Endothelial cell of umbilical vein (primary cell): Measurements from ENCODE around the gene PDGFRA. TPM values are rescaled to one million over a fixed set of nuclear protein-coding genes. Genes with fewer than 3 reads are reported as not detected.

ENCODE experiments used
- BruUV-seq: library from RNA; stranded (reverse); fragments of 400-500 nt; replicated peaks from 2 replicates; lab custom pipeline; 2021; lab: Mats Ljungman, UMichigan
- CTCF ChIA-PET: fragments of 300-600, 350-600 bp; sonication (Branson Sonifier 250); formaldehyde crosslinking; loops from one replicate; lab custom pipeline; 2021; ENCODE audit warnings: antibody characterized with exemption, inconsistent platforms; lab: Charles Lee
- POLR2A ChIA-PET: fragments of 300-600, 350-600 bp; sonication (Branson Sonifier 250); formaldehyde crosslinking; loops from one replicate; lab custom pipeline; 2021; ENCODE audit warnings: antibody characterized with exemption, inconsistent platforms; lab: Charles Lee
- DNase-seq: peaks from one replicate; pipeline ENCODE4 v3.0.0-alpha.2; 2011; ENCODE audit warnings: low read depth, low spot score
- FAIRE-seq: peaks from 2 replicates; lab custom pipeline; 2011; peaks lifted over from hg19 to GRCh38; lab: Jason Lieb, UNC
- H2AFZ ChIP-seq: 2 replicates; pipeline ENCODE4 v1.6.0; 2012; ENCODE audit warnings: low read depth, low read length, control low read depth, inconsistent platforms
- H3K27ac ChIP-seq: 2 replicates; pipeline ENCODE4 v1.5.1; 2011; ENCODE audit warnings: low read depth, mild to moderate bottlenecking, control low read depth, low read length, moderate library complexity; ENCODE audit not compliant: insufficient read depth
- H3K27me3 ChIP-seq, 2 experiments: 2 replicates each; pipeline versions ENCODE4 v1.6.0 to v1.6.1; 2011; ENCODE audit warnings: low read length in 2 of 2, mixed read lengths in 1 of 2; ENCODE audit not compliant: control insufficient read depth in 2 of 2, insufficient read depth in 2 of 2
- H3K36me3 ChIP-seq, 2 experiments: 2 replicates in 1 of 2; 3 replicates in 1 of 2; pipeline ENCODE4 v1.5.1; 2011; ENCODE audit warnings: low read length in 2 of 2, mild to moderate bottlenecking in 1 of 2, moderate library complexity in 1 of 2; ENCODE audit not compliant: control insufficient read depth in 2 of 2, insufficient read depth in 2 of 2; ENCODE audit errors: extremely low read depth in 1 of 2
- H3K4me1 ChIP-seq: 3 replicates; pipeline ENCODE4 v1.5.1; 2011; ENCODE audit warnings: mild to moderate bottlenecking, low read length; ENCODE audit not compliant: control insufficient read depth, insufficient read depth; ENCODE audit errors: extremely low read depth
- H3K4me2 ChIP-seq: 2 replicates; pipeline ENCODE4 v1.6.1; 2011; ENCODE audit warnings: low read length, control low read depth, mixed read lengths; ENCODE audit not compliant: insufficient read depth
- H3K4me3 ChIP-seq, 3 experiments: fragments of 200-600 bp in 1 of 3; sonication (generic), shearing (Covaris generic) in 1 of 3; replicated peaks in 1 of 3; 2 replicates each; pipeline ENCODE4 v1.5.1; 2011 to 2016; ENCODE audit warnings: control low read depth in 3 of 3, low read length in 3 of 3, mild to moderate bottlenecking in 2 of 3, inconsistent platforms in 1 of 3, low read depth in 1 of 3, moderate library complexity in 1 of 3; ENCODE audit not compliant: insufficient read depth in 1 of 3
- H3K79me2 ChIP-seq: 2 replicates; pipeline ENCODE4 v1.6.0; 2012; ENCODE audit warnings: low read length, inconsistent platforms; ENCODE audit not compliant: control insufficient read depth, insufficient read depth
- H3K9ac ChIP-seq: replicated peaks from 2 replicates; pipeline ENCODE3; 2011; ENCODE audit warnings: low read length, control low read depth; ENCODE audit not compliant: insufficient read depth; ENCODE audit errors: extremely low read depth
- H3K9me1 ChIP-seq: replicated peaks from 3 replicates; pipeline ENCODE4 v1.6.0; 2011; ENCODE audit warnings: mild to moderate bottlenecking, low read length; ENCODE audit not compliant: control insufficient read depth, insufficient read depth; ENCODE audit errors: extremely low read depth
- H3K9me3 ChIP-seq: replicated peaks from 2 replicates; pipeline ENCODE4 v1.5.1; 2012; ENCODE audit warnings: low read length, inconsistent platforms; ENCODE audit not compliant: control insufficient read depth, insufficient read depth
- H4K20me1 ChIP-seq: replicated peaks from 2 replicates; pipeline ENCODE3; 2011; ENCODE audit warnings: mild to moderate bottlenecking, low read length; ENCODE audit not compliant: control insufficient read depth, insufficient read depth; ENCODE audit errors: extremely low read depth
- CTCF ChIP-seq, 2 donors: IDR thresholded peaks; 1 replicate in 1 of 2; 2 replicates in 1 of 2; pipeline ENCODE4 v1.5.1; 2011; ENCODE audit warnings: low read length in 2 of 2, mild to moderate bottlenecking in 2 of 2, moderate library complexity in 2 of 2, control low read depth in 1 of 2, inconsistent platforms in 1 of 2, low read depth in 1 of 2; ENCODE audit not compliant: insufficient read depth in 1 of 2; ENCODE audit errors: extremely low read depth in 1 of 2
- EZH2 ChIP-seq: IDR thresholded peaks from 2 replicates; pipeline ENCODE4 v1.6.1; 2012; ENCODE audit warnings: borderline replicate concordance, low read depth, mild to moderate bottlenecking, moderate library complexity, low read length, inconsistent platforms; ENCODE audit not compliant: severe bottlenecking
- FOS ChIP-seq: IDR thresholded peaks from 2 replicates; pipeline ENCODE4 v1.6.1; 2011; ENCODE audit warnings: mild to moderate bottlenecking, low read length, moderate library complexity, borderline replicate concordance; ENCODE audit not compliant: insufficient read depth
- GATA2 ChIP-seq: IDR thresholded peaks from 2 replicates; pipeline ENCODE4 v1.7.0; 2011; ENCODE audit warnings: low read depth, mild to moderate bottlenecking, moderate library complexity, mixed read lengths, low read length; ENCODE audit not compliant: insufficient read length, insufficient read depth
- JUN ChIP-seq: IDR thresholded peaks from 2 replicates; pipeline ENCODE4 v1.6.1; 2011; ENCODE audit warnings: borderline replicate concordance, low read depth; ENCODE audit not compliant: insufficient read length, insufficient read depth
- MAX ChIP-seq: IDR thresholded peaks from 2 replicates; pipeline ENCODE4 v1.6.1; 2011; ENCODE audit not compliant: insufficient read depth, insufficient read length
- MYC ChIP-seq: IDR thresholded peaks from one replicate; pipeline ENCODE4 v1.6.1; 2011; ENCODE audit warnings: mild to moderate bottlenecking, low read depth, low read length
- POLR2A ChIP-seq: IDR thresholded peaks from 2 replicates; pipeline ENCODE4 v1.6.1; 2012; ENCODE audit warnings: low read depth, mild to moderate bottlenecking, control low read depth, low read length
- POLR2AphosphoS5 ChIP-seq: IDR thresholded peaks from 2 replicates; pipeline ENCODE4 v1.6.1; 2012; ENCODE audit warnings: low read depth, mild to moderate bottlenecking, control low read depth, low read length, moderate library complexity; ENCODE audit not compliant: insufficient read depth
- dilution Hi-C: fragments of 300-500 bp; cut with MboI; formaldehyde crosslinking; loops from one replicate; pipeline ENCODE4 v1.15.0; 2019; ENCODE audit warnings: low sequenced_read_pairs; ENCODE audit not compliant: extremely low pct_ligation_motif_present
- intact Hi-C: fragments of 100-400 bp; cut with micrococcal nuclease; formaldehyde crosslinking; loops from one replicate; pipeline ENCODE4 v1.10.0; 2022
- polyA plus RNA-seq, 4 experiments: library from polyadenylated mRNA; depleted of rRNA in 3 of 4; stranded (reverse) in 3 of 4; unstranded in 1 of 4; fragments of >200 nt; gene quantifications; 2 replicates each; pipeline versions ENCODE4 v1.2.1 to v1.2.3, GENCODE V29; 2011 to 2012; ENCODE audit warnings: missing spikeins in 1 of 4
- total RNA-seq: library from RNA; stranded (reverse); gene quantifications from 2 replicates; pipeline ENCODE4 v1.2.3, GENCODE V29; 2021

PDGFRA gene
- total and polyA plus RNA-seq, 2 donors (not counting 3 experiments of a cell fraction or from before 2014, with no cell fraction given): 0.19 to 0.55 TPM

GRCh38 chr4:54213001-54213400, 16.1 kb upstream of the PDGFRA start:
- dilution Hi-C loops: loop anchor here (25.0 kb wide), 1 partner anchor 276 kb away; no protein-coding TSS in a partner anchor
- no TSS peak for BruUV-seq
- Histone ChIP-seq H3K4me1 (peaks cover 2% of the 10 kb centered on the region), H3K9me1 (no peaks in the 10 kb centered on the region), H3K9me3 (no peaks in the 10 kb centered on the region), H3K4me2 (no peak overlapping the region), H3K36me3 (no peaks in the 10 kb centered on the region), H3K9ac (no peak overlapping the region), H4K20me1 (no peaks in the 10 kb centered on the region), H3K27ac (no peak overlapping the region), H2AFZ (no peak overlapping the region), H3K4me3 (no peak overlapping the region), H3K27me3 (no peaks in the 10 kb centered on the region), H3K79me2 (no peaks in the 10 kb centered on the region)
- TF ChIP-seq FOS (no peak), POLR2AphosphoS5 (no peak), POLR2A (no peak), GATA2 (no peak), MAX (no peak), EZH2 (no peak), MYC (no peak), JUN (no peak), CTCF (IDR thresholded peaks at IDR 0.05; ENCODE audit: extremely low read depth in 1 of 2, insufficient read depth in 1 of 2, low read depth in 1 of 2, low read length in 2 of 2) (no peak)
- intact Hi-C loops: no loop called here
- ChIA-PET CTCF (interaction anchor here (0.9 to 9.3 kb wide), 7 partner anchors 12 to 304 kb away, joined by 3 to 162 read pairs (median 3); no protein-coding TSS in a partner anchor), POLR2A (no interaction called here)
- DNase-seq (no peak), FAIRE-seq (no peak)
